EL (cell line): ENCODE measurements around the gene RGS2.
A peak's percentile ranks its signal among the peaks of the same experiment; 100 is the strongest.

Experiments used
- DNase-seq: peaks from one replicate; pipeline ENCODE4 v3.0.0-alpha.2; 2016

RGS2 gene

DNA sequence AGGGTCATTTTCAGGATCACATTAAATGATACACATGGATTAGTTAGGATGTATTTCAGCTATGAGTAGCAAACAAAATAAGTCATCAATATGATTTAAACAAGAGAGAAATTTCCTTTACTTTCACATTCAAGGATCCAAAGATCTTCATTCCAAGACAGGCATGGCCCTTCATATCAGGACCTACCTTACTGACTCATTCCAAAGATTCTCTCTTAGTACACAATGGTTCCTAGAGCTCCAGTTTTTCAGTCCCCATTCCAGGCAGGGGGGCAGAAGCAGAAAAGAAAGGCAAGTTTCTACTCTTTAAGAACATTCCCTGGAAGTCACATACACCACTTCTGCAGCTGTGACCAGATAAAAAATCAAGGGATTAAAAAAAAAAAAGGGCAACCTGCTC, 23.7 kb downstream of the RGS2 start:
- no peak for DNase-seq

DNA sequence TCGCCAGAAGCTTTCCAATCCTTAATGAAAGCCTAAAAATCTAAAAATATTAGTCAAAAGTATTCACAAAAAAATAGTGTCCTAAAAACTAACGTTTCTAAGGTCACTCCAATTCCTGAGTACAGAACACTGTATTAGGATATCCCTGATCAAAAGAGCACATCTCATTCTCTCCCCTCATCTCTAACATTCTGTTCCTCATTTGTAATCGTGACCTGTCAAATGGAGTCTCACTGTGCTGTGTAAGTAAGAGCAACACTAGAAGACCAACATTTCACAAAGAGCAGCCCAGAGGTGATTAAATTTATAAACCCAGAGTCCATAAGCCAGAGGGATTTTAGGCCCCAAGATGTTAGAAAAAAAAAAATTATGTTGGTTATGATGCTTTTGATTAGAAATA, 26.3 kb downstream of the RGS2 start:
- no peak for DNase-seq

DNA sequence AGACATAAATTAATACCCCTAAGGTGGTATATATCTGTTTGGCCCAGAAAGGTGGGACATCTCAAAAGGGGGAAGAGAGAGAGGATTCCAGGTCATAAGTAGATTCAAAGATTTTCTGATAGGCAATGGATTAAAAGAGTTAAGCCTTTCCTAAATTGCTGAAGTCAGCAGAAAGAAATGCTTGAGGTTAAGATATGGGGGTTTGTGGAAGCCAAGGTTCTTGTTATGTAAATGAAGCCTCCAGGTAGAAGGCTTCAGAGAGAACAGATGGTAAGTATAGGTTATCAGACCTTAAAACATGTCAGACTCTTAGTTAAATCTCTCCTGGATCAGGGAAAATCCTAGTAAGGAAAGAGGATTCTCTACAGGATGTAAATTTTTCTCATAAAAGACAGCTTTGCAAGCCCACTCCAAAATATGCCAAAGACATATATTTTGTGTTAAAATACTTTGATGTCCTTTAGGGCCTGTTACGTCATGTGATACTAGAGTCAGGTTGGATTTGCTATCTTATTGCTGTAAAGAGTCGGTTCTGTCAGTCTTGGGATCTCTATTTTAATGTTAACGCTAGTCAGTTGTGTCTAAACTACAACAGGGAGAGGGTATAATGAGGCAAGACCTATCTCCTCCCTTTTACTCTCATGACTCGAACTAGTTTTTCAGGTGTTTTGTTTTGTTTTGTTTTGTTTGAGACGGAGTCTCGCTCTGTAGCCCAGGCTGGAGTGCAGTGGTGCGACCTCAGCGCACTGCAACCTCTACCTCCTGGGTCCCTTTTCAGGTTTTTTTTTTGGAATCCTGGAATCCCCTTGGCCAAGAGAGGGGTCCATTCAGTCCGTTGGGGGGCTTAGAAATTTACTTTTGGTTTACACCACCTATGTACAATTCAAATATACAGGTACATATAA, 30.6 kb downstream of the RGS2 start:
- no peak for DNase-seq

DNA sequence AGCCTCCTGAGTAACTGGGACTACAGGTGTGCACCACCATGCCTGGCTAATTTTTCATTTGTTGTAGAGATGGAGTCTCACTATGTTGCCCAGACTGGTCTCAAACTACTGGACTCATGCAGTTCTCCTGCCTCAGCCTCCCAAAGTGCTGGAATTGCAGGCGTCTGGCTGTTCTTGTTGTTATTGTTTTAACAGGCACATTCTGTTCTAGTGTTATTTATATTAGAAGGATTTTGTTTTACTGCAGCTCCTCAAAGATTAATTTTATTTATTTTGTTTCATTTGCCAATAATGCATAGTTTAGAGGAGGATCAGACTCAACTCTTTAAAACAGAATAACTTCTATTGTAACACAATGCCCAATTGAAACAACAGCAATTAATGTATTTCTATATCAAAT, 35.5 kb downstream of the RGS2 start:
- DNase-seq, result no peak

DNA sequence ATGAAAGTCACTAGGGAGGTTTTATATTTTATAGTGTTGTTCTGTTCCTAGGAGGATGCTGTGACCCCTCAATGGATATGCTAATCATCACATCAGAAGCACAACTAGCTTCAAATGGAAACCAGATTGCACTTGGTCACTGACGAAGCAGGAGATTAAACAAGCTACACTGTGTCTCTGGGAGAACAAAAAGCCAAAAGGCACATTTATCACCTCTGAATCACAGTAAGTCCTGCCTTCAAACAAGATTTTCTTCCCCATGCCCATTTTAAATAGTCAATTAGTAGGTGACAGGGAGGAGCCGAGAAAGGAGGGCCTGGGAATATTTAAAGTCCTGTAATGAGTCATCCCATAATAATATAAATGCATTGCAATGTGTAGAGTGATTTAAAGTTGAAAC, 38.1 kb downstream of the RGS2 start:
- DNase-seq, result peak; percentile 7

DNA sequence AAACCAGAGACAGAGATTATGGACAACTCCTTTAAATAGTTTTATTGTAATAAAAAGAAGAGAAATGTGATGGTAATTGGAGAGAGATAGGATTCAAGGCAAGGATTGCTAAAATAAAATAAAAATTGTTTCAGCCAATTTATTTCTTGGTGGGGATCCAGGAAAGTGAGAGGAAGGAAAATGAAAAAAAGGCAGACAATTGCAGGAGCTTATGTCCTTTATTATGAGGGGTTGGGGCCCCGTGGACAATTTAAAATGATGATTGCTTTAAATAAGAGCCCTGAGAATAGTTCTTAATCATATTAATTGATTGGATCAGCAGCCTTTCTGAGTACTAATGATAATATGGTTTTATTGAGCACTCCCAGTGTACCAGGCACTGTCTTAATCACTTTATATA, 40.2 kb downstream of the RGS2 start:
- no peak for DNase-seq

DNA sequence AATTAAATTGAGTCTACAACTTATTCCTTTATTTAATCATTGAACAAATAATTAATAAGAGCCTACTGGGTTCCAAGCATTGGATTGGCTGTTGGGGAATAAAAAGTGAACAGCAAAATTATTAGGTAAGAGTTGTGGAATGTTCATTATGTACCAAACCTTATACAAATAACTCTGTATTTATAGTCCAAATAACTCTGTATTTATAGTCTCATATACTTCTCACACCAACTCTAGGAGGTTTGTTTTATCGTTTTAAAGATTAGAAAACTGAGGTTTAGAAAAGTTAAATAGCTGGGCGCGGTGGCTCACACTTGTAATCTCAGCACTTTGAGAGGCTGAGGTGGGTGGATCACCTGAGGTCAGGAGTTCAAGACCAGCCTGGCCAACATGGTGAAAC, 40.6 kb downstream of the RGS2 start:
- DNase-seq, result no peak

DNA sequence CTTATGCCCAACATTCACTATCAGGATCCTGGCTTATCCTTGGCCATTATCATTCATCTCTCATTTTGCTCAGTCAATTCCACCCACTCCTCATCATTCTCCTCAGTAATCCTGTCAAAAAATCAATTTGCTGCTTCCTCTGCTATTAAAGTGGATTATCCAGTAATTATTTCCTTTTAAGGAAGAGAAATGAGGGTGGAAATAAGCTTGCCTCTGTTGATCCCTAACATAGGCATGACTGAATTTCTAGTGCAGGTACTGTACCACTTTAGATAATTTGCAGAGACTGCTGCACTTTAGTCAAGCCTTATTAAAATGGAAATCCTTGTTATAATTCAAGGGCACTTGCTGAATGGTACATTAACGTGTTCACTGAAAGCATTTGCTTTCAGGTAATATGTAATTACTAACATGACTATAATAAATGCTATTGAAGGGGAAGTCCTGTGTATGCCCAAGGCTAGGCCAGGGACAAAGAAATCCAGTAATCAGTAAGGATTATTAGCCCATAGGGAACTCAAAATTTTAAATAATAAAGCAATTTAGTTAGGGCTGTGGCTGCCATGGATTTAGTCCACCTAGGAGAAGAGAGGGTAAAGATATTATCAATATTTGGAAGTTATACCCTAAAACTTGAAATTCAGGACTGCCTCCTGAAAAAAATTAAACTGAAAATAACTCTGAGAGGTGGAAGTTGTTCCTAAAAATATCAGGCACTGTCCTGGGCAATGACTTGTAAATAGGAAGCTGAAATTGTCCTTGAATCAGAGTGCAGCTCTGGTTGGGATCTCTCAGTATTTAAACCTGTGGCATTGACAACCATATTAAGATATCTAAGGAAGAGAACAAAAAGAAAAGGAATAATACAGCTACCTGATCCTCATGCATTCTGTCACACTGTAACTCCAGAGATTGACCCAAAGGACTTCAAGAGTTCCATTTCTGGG, 43.4 kb downstream of the RGS2 start:
- no peak for DNase-seq

DNA sequence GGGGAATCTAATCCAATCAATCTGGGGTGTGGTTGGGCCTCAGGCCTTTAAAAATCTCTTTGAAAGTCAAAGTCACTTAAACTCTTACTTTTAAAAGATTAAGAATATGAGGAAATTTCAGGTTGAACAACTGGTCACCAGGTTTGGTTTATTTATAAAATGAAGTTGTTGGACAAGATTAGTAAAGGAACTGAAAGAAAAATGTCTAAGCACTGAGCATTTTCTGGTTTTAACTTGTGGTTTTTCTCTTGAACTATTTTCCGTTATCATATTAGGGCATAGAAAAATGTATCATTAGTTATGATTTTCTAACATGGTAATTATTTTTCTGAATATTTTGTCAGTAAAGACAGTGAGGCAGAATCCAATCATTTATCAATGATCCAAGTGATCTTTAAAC, 49.6 kb downstream of the RGS2 start:
- no peak for DNase-seq

DNA sequence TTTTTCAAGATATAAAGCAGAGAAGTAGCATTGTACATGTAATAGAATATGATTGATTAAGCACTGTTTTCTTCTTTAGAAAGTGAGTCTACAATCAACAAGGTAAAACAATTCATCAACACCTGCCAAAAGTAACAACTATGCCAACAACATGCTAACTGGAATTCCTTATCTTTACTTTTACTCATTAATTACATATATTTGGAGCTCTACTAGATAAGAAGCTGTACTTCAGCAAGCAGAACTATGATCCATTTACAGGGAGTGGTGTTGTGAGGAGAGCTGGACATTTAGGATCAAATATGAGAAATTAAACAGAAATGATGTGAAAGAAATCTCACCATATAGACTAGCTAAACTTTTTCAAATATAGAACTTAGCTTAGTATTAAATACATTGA, 51.0 kb downstream of the RGS2 start:
- no peak for DNase-seq

DNA sequence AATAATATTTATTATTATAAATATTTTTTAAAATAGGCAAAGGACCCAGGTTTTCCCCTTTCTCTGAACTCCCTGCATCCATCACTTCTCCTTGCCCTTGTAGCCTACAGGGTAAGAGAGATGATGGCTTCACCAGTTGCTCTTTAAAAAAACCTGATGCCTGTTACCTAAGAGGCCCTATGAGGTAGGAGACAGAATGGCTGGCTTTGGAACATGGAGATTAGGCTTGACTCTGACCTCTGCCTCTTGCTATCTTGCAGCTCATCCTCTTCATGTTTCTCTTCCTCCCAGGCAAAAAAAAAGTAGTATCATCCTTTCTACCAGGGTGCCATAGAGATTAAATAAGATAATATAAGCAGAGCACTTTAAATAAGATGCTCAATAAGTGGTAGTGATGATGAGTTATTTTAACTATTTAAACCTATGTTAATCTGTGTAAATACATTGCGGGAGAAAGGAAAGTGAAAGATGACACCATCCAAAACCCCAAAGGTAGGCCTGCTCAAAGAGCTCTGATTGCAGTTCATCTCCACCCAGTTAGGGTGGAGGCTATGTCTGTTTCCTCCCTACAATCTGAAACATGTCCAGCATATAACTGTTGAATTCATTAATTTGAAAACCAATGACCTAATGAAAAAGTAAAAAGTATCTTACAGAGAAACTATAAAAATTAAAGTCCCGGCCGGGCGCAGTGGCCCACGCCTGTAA, 51.8 kb downstream of the RGS2 start:
- no peak for DNase-seq

DNA sequence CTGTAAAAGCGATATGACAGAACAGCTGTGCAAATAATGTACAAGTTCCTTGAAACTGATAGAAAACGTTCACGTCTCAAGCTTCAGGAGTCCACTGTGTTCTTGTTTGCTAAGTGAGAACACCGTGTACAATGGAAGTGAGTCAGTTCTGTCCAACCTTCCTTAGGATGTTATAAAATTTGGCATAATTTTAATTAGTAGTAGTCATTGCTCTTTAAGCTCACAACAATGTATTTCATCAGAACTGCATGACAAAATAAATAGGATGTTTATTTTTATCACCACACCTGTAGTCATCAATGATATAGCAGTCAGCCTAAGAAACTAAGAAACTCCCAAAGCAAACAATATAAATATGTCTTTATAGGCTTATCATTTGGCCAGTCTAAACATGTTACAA, 53.0 kb downstream of the RGS2 start:
- DNase-seq, result no peak
